Measurements from ENCODE around the gene PLG.

DNA sequence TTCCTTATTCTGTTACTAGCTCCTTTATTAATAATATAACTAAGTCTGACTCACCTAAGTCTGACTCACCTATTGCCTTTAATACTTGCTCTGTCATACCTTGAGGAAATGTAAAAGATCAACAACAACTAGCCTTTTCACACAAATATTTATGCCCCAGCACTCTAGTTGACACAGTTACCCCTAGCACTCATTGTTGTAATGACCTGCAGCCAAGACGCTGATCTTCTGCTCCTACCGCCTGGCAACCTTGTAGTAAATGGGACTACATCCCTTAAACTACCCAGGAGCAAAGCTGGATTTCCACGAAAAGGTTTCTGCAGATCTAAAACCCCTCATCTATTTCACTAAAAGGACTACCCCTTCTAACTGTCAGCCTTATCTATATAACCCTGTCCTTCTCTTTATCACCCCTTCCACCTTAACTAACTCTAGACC lies 90.0 kb downstream of the PLG start:
- TF ChIP-seq, protein P1, sequence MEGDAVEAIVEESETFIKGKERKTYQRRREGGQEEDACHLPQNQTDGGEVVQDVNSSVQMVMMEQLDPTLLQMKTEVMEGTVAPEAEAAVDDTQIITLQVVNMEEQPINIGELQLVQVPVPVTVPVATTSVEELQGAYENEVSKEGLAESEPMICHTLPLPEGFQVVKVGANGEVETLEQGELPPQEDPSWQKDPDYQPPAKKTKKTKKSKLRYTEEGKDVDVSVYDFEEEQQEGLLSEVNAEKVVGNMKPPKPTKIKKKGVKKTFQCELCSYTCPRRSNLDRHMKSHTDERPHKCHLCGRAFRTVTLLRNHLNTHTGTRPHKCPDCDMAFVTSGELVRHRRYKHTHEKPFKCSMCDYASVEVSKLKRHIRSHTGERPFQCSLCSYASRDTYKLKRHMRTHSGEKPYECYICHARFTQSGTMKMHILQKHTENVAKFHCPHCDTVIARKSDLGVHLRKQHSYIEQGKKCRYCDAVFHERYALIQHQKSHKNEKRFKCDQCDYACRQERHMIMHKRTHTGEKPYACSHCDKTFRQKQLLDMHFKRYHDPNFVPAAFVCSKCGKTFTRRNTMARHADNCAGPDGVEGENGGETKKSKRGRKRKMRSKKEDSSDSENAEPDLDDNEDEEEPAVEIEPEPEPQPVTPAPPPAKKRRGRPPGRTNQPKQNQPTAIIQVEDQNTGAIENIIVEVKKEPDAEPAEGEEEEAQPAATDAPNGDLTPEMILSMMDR (conservative IDR thresholded peaks at IDR 0.05; ENCODE audit: low read depth, low read length), result no peak
- no peak for TF ChIP-seq EZH2 (IDR thresholded peaks at IDR 0.05; ENCODE audit: borderline replicate concordance, low read depth, low read length, poor library complexity, severe bottlenecking)
